Activated CD4-positive, alpha-beta memory T cell treated with anti-CD3 and anti-CD28 coated beads, Interleukin-2, amount 10 ng/mL, durations not matched to agents 7 days and 5 days (primary cell): ENCODE results near the gene KCNF1. TPM values are rescaled to one million over a fixed set of nuclear protein-coding genes. Genes with fewer than 3 reads are reported as not detected.

ENCODE experiments used
- CTCF ChIA-PET: fragments of 350-600 bp; sonication (Branson Sonifier 250); formaldehyde crosslinking; loops from one replicate; lab custom pipeline; 2021; ENCODE audit warnings: antibody characterized with exemption, inconsistent platforms; lab: Charles Lee
- POLR2A ChIA-PET: fragments of 350-600 bp; sonication (Branson Sonifier 250); formaldehyde crosslinking; loops from one replicate; lab custom pipeline; 2021; ENCODE audit warnings: antibody characterized with exemption; lab: Charles Lee
- DNase-seq: peaks from one replicate; pipeline ENCODE4 v3.0.0-alpha.2; 2020
- H3K27ac Mint-ChIP-seq: one replicate; pipeline ENCODE4 v1.8.0; 2021; ENCODE audit warnings: mild to moderate bottlenecking, mixed read lengths
- H3K27me3 Mint-ChIP-seq: one replicate; pipeline ENCODE4 v1.8.0; 2021; ENCODE audit warnings: mixed read lengths
- H3K36me3 Mint-ChIP-seq: one replicate; pipeline ENCODE4 v1.8.0; 2021; ENCODE audit warnings: low read depth, mixed read lengths
- H3K4me1 Mint-ChIP-seq: one replicate; pipeline ENCODE4 v1.8.0; 2021; ENCODE audit warnings: mixed read lengths
- H3K4me3 Mint-ChIP-seq: one replicate; pipeline ENCODE4 v1.8.0; 2021; ENCODE audit warnings: mild to moderate bottlenecking, mixed read lengths
- H3K9me3 Mint-ChIP-seq: one replicate; pipeline ENCODE4 v1.8.0; 2021; ENCODE audit warnings: mixed read lengths
- total RNA-seq, 2 experiments: library from RNA; stranded (reverse); gene quantifications; one replicate each; pipeline ENCODE4 v1.2.3, GENCODE V29; 2021

KCNF1 gene
- total RNA-seq, 2 experiments from 2014 or later: not detected

- Mint-ChIP-seq H3K4me3 (no peak overlapping the region), H3K9me3 (peaks cover 5% of the 10 kb centered on the region), H3K36me3 (no peaks in the 10 kb centered on the region), H3K27me3 (peaks cover 30% of the 10 kb centered on the region), H3K27ac (no peak overlapping the region), H3K4me1 (no peaks in the 10 kb centered on the region)
- no peak for DNase-seq
- ChIA-PET POLR2A (no interaction called here), CTCF (interaction anchor here (2.3 kb wide), 1 partner anchor 10 kb away, joined by 5 read pairs; no protein-coding TSS in a partner anchor)
These were observed 37.8 kb upstream of the KCNF1 start for GRCh38 chr2:10873790-10874437.

GRCh38 chr2:10875126-10875525 is 36.6 kb upstream of the KCNF1 start:
- Mint-ChIP-seq H3K27me3 (peaks cover 26% of the 10 kb centered on the region), H3K27ac (no peak overlapping the region), H3K36me3 (no peaks in the 10 kb centered on the region), H3K4me3 (no peak overlapping the region), H3K9me3 (peaks cover 5% of the 10 kb centered on the region), H3K4me1 (no peaks in the 10 kb centered on the region)
- DNase-seq: no peak
- ChIA-PET POLR2A (no interaction called here), CTCF (interaction anchor here (1.6 to 2.3 kb wide), 2 partner anchors 11 to 42 kb away, joined by 5 to 6 read pairs; no protein-coding TSS in a partner anchor)

DNA sequence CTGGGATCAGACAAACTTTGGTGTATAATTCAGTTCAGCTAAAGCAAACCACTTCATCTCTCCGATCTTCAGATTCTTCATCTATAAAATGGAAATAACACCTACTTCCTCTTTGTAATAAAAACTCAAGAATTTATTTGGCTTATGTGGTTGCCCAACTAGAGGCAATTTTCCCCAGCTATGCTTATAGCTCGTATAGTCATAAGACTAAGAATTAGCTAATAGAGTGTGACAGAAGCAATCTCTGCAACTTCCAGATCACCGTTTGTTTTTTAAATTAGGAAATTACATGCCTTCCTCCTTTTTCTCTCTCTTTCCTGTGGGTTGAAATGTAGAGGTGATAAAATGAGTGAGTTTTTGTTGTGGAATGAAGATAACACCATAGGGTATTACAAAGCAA is 35.3 kb upstream of the KCNF1 start:
- Mint-ChIP-seq H3K9me3 (peaks cover 5% of the 10 kb centered on the region), H3K4me1 (no peaks in the 10 kb centered on the region), H3K27ac (no peak overlapping the region), H3K27me3 (peaks cover 22% of the 10 kb centered on the region), H3K4me3 (no peak overlapping the region), H3K36me3 (no peaks in the 10 kb centered on the region)
- POLR2A ChIA-PET: no interaction called here
- CTCF ChIA-PET: interaction anchor here (1.6 kb wide), 1 partner anchor 43 kb away, joined by 6 read pairs; no protein-coding TSS in a partner anchor
- no peak for DNase-seq

DNA sequence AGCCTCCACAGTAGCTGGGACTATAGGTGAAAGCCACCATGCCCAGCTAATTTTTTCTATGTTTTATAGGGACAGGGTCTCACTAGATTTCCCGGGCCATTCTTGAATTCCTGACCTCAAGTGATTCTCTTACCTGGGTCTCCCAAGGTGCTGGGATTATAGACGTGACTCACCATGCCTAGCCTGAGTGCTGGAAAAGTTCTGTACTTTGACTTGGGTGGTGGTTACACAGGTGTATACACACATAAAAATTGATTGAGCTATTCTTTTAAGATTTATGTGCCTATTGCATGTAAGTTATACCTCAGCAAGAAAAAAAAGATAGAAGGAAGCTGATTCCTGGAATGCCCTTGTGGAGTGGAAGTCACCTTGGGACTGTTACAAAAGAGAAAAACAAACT is 34.8 kb upstream of the KCNF1 start:
- H3K4me1 Mint-ChIP-seq: no peaks in the 10 kb centered on the region
- no peaks in the 10 kb centered on the region for H3K36me3 Mint-ChIP-seq
- no peak for DNase-seq
- H3K4me3 Mint-ChIP-seq: no peak overlapping the region
- ChIA-PET CTCF (no interaction called here), POLR2A (no interaction called here)
- no peak overlapping the region for H3K27ac Mint-ChIP-seq
- peaks cover 4% of the 10 kb centered on the region for H3K9me3 Mint-ChIP-seq
- peaks cover 22% of the 10 kb centered on the region for H3K27me3 Mint-ChIP-seq

- ChIA-PET POLR2A (interaction anchor here (0.5 kb wide), 1 partner anchor 138 kb away, joined by 3 read pairs; no protein-coding TSS in a partner anchor), CTCF (no interaction called here)
- Mint-ChIP-seq H3K36me3 (no peaks in the 10 kb centered on the region), H3K9me3 (no peaks in the 10 kb centered on the region), H3K27me3 (peaks cover 19% of the 10 kb centered on the region), H3K4me1 (no peaks in the 10 kb centered on the region), H3K27ac (no peak overlapping the region), H3K4me3 (no peak overlapping the region)
- DNase-seq: no peak
These were observed 34.1 kb upstream of the KCNF1 start for GRCh38 chr2:10877651-10878111.

DNA sequence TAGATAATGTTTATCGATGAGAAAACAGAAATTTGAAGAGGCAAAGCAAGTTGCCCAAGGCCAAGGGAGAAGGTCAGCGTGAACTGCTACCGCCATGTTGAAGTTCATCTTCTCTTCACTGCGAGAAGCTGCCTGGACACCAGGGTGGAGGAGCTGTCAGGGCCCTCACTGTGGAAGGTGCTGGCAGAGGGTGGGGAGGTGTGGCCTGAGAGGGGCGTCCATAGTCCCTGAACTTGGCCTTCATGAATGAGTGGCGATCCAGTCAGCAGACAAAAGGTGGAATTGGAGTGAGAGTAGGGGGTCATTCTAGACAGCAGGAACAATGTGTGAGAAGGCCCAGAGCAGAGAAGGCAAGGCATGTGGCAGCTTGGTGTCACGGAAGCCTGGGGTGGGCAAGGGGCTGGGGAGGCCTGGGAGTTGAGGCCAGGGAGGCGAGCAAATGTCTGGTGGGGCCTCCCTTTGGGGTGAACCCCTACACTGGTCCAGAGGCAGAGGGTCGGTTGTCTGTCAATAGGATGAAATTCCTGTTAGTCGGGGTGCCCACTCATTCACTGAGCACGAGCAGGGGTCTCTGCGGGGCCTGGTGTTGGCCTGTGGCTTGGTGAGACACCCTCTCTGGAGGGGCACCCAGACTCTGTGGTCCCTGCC is 33.3 kb upstream of the KCNF1 start:
- Mint-ChIP-seq H3K9me3 (no peaks in the 10 kb centered on the region), H3K27ac (no peak overlapping the region), H3K27me3 (peaks cover 14% of the 10 kb centered on the region), H3K36me3 (no peaks in the 10 kb centered on the region), H3K4me3 (no peak overlapping the region), H3K4me1 (no peaks in the 10 kb centered on the region)
- DNase-seq: no peak
- ChIA-PET CTCF (no interaction called here), POLR2A (interaction anchor here (0.5 kb wide), 1 partner anchor 138 kb away, joined by 3 read pairs; no protein-coding TSS in a partner anchor)

DNA sequence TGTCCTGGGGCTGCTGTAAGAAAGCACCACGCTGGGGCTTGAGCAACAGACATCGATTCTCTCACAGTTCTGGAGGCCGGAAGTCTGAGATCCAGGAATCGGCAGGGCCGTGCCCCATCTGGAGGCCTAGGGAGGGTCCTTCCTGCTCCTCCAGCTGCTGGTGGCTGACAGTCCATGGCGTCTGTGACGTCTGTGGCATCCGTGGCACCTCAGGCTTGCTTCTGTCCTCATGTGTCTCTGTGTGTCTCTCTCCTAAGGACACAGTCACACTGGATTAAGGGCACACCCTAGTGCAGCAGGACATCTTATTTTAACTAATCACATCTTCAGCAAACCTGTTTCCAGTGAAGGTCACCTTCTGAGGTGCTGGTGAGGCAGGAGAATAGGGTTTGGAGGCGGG is 32.6 kb upstream of the KCNF1 start:
- DNase-seq: no peak
- ChIA-PET POLR2A (no interaction called here), CTCF (no interaction called here)
- Mint-ChIP-seq H3K9me3 (no peaks in the 10 kb centered on the region), H3K27me3 (peaks cover 10% of the 10 kb centered on the region), H3K4me3 (no peak overlapping the region), H3K27ac (no peak overlapping the region), H3K4me1 (no peaks in the 10 kb centered on the region), H3K36me3 (no peaks in the 10 kb centered on the region)

DNA sequence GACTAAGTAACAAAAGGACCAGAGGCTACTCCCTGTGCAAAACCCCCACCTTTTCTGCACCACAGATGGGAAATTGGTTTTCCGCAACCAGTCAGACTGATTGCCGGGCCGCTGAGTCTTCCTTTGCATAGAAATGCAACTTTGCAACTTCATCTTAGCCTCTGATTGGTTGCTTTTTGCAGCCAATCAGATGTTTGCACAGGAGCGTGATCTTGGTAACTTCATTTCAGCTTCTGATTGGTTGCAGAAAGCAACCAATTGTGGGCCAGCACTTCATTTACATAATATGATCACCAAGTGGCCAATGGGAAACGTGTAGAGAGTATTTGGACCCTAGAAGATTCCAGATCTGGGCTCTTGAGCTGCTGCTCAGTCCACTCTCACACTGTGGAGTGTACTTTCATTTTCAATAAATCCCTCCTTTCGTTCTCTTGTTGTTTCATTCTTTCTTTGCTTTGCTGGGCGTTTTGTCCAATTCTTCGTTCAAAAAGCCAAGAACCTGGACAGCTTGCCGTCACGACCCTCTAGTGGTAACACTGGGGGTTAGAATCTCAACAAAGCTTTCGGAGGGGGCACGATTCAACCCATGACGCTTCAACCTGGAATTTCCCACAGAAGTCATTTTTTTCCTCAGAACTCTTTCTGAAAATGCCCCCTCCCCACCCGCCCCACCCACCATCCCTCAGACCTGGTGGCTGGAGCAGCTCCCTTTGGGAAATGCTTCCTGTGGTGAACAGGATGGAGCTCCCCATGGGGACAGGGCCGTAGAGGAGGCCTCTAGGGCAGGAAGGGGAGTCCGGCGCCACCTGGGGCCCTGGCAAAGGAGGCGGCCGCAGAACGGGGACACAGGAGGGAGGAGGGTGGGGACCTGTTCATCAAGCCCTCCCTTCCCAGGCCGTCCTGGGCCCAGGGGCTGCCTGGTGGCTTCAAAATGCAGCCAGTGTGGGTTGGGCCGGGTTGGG is 31.8 kb upstream of the KCNF1 start:
- H3K36me3 Mint-ChIP-seq: no peaks in the 10 kb centered on the region
- H3K4me3 Mint-ChIP-seq: no peak overlapping the region
- no peaks in the 10 kb centered on the region for H3K4me1 Mint-ChIP-seq
- ChIA-PET POLR2A (no interaction called here), CTCF (no interaction called here)
- H3K9me3 Mint-ChIP-seq: no peaks in the 10 kb centered on the region
- no peak for DNase-seq
- H3K27me3 Mint-ChIP-seq: peaks cover 7% of the 10 kb centered on the region
- H3K27ac Mint-ChIP-seq: no peak overlapping the region

DNA sequence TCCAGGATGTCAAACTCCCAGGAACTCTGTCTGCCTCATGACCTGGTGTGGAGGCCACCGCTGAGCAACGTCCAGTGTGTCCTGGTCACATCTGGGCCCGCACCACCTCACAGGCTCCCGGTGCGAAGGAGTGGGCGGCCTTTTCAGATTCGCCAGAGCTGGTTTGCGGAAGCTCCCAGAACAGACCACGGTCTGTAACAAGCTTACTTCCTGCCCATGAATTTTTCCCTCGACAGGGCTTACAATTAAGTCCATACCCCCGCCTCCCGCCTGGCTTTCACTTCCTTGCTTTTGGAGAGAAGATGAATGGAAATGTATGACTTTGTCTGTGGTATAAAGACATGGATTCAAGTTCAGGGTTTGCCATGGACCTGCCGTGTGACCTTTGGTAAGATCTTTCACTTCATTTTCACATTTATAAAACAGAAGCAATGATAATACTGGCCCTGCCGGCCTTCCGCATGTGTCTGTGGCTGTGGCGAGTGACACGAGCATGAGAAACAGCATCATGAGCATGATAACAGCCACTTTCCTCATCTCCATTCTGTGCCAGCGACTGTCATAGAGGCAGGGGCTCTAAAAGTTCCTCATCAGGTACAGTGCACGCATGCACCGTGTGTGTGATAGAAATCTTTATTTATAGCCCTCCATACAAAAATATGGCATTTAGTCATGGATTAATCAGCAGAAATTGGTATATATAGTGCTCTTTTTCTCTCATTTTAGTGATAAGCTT is 31.0 kb upstream of the KCNF1 start:
- no peaks in the 10 kb centered on the region for H3K36me3 Mint-ChIP-seq
- no peaks in the 10 kb centered on the region for H3K4me1 Mint-ChIP-seq
- DNase-seq: no peak
- no peaks in the 10 kb centered on the region for H3K9me3 Mint-ChIP-seq
- POLR2A ChIA-PET: no interaction called here
- no peak overlapping the region for H3K27ac Mint-ChIP-seq
- CTCF ChIA-PET: interaction anchor here (0.7 kb wide), 1 partner anchor 10 kb away, joined by 3 read pairs; no protein-coding TSS in a partner anchor
- H3K4me3 Mint-ChIP-seq: no peak overlapping the region
- peaks cover 7% of the 10 kb centered on the region for H3K27me3 Mint-ChIP-seq

DNA sequence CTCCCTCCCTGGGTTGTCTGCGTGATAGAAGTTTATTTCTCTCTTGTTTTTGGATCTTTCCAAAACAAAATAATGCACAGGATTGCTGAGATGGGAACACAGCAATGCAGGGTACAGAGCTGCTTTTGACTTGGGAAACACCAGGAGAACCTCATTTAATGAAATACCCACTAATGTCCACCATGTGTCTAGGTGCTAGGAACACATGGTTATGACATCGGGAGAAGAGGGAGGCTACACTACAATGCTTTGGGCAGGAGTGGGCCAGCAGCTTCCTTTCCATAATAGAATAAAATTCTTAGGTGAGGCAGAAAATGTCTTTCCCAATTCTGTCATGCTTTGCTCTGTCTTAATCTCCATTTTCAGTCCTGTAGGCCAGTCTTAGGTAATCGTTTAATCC is 29.2 kb upstream of the KCNF1 start:
- no peaks in the 10 kb centered on the region for H3K9me3 Mint-ChIP-seq
- no peak for DNase-seq
- H3K4me3 Mint-ChIP-seq: no peak overlapping the region
- ChIA-PET CTCF (no interaction called here), POLR2A (no interaction called here)
- H3K27me3 Mint-ChIP-seq: no peaks in the 10 kb centered on the region
- no peak overlapping the region for H3K27ac Mint-ChIP-seq
- no peaks in the 10 kb centered on the region for H3K4me1 Mint-ChIP-seq
- no peaks in the 10 kb centered on the region for H3K36me3 Mint-ChIP-seq

DNA sequence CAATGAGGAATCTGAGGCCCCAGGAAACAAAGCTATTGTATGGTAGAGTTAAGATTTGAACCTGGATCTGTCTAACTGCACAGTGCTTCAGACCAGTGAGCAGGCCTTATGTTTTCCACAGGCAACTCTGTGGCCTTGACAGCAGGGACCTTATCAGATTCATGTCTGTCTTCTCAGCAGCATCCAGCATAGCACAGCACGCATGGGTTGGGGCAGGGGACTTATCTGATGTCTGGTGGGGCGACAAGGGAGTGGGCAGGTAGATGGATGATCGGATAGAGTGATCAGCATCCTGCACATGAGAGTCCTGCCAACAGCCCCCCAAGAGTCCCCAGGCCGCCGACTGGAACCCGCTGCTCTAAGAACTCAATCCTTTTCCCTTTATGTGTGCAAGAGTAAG is 28.7 kb upstream of the KCNF1 start:
- Mint-ChIP-seq H3K4me1 (no peaks in the 10 kb centered on the region), H3K36me3 (no peaks in the 10 kb centered on the region), H3K9me3 (no peaks in the 10 kb centered on the region), H3K27me3 (no peaks in the 10 kb centered on the region), H3K4me3 (no peak overlapping the region), H3K27ac (no peak overlapping the region)
- no peak for DNase-seq
- POLR2A ChIA-PET: no interaction called here
- CTCF ChIA-PET: interaction anchor here (1.2 kb wide), 1 partner anchor 50 kb away, joined by 4 read pairs; no protein-coding TSS in a partner anchor

GRCh38 chr2:10883801-10884478 is 27.8 kb upstream of the KCNF1 start:
- ChIA-PET CTCF (interaction anchor here (1.2 kb wide), 1 partner anchor 51 kb away, joined by 4 read pairs; no protein-coding TSS in a partner anchor), POLR2A (no interaction called here)
- no peaks in the 10 kb centered on the region for H3K9me3 Mint-ChIP-seq
- no peak for DNase-seq
- H3K36me3 Mint-ChIP-seq: no peaks in the 10 kb centered on the region
- no peak overlapping the region for H3K4me3 Mint-ChIP-seq
- H3K27me3 Mint-ChIP-seq: peaks cover 4% of the 10 kb centered on the region
- no peaks in the 10 kb centered on the region for H3K4me1 Mint-ChIP-seq
- no peak overlapping the region for H3K27ac Mint-ChIP-seq
